Activated naive CD4-positive, alpha-beta T cell treated with anti-CD3 and anti-CD28 coated beads, Interleukin-2, amount 10 ng/mL, durations not matched to agents 7 days and 5 days (primary cell): Measurements from ENCODE around the gene PCSK2.
A peak's percentile ranks its signal among the peaks of the same experiment; 100 is the strongest.

ENCODE experiments used
- CTCF ChIA-PET: fragments of 350-600 bp; sonication (Branson Sonifier 250); formaldehyde crosslinking; loops from one replicate; lab custom pipeline; 2021; ENCODE audit warnings: antibody characterized with exemption; lab: Charles Lee
- DNase-seq: peaks from one replicate; pipeline ENCODE4 v3.0.0-alpha.2; 2020
- H3K27ac Mint-ChIP-seq: one replicate; pipeline ENCODE4 v1.8.0; 2021; ENCODE audit warnings: mild to moderate bottlenecking, moderate library complexity, mixed read lengths
- H3K27me3 Mint-ChIP-seq: one replicate; pipeline ENCODE4 v1.8.0; 2021; ENCODE audit warnings: mild to moderate bottlenecking, mixed read lengths
- H3K36me3 Mint-ChIP-seq: one replicate; pipeline ENCODE4 v1.8.0; 2021; ENCODE audit warnings: mixed read lengths
- H3K4me1 Mint-ChIP-seq: one replicate; pipeline ENCODE4 v1.8.0; 2021; ENCODE audit warnings: mixed read lengths
- H3K4me3 Mint-ChIP-seq: one replicate; pipeline ENCODE4 v1.8.0; 2021; ENCODE audit warnings: mild to moderate bottlenecking, moderate library complexity, mixed read lengths
- H3K9me3 Mint-ChIP-seq: one replicate; pipeline ENCODE4 v1.8.0; 2021; ENCODE audit warnings: mixed read lengths

The PCSK2 gene

DNA sequence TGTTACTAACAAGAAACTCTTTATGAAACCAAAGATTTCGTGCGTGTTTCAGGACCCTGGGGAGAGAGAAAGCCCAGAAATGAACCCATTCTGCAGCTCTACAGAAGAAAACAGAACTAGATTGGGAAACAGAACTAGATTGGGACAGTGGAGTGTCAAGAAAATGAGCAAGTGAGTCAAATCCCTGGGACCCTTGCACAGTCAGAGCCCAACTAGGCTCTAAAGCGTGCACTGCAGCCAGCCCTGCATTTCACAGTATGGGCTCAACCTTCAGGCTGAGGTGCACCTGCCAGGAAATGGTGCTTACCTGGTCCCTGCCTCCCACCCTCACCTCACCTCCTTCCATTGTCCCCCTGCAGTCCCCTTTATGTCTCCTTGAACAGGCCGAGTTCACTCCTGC lies 264.6 kb downstream of the PCSK2 start:
- no peaks in the 10 kb centered on the region for H3K4me1 Mint-ChIP-seq
- no peak overlapping the region for H3K27ac Mint-ChIP-seq
- peaks cover 47% of the 10 kb centered on the region for H3K27me3 Mint-ChIP-seq
- no peaks in the 10 kb centered on the region for H3K36me3 Mint-ChIP-seq
- H3K4me3 Mint-ChIP-seq = no peak overlapping the region
- H3K9me3 Mint-ChIP-seq = no peaks in the 10 kb centered on the region
- CTCF ChIA-PET = no interaction called here
- DNase-seq = no peak

DNA sequence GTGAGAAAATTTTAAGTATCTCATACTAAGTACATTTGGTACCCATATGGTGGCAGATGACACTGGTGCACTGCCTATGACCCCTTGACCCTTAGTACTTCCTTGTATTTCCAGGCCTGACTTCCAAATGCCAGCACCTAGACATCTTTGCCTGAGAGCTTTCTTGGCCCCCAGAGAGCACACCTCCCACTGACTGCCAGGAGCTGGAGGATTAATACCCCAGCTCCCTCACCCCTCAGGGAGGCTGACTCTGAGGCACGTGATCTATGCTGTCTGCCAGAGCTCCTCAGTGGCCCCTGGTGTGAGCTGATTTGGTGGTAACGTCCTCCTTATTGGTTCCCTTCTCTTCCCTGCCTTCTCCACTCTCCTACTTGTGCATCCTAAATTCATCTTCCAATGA lies 266.3 kb downstream of the PCSK2 start:
- H3K4me1 Mint-ChIP-seq = no peaks in the 10 kb centered on the region
- H3K27me3 Mint-ChIP-seq = peaks cover 37% of the 10 kb centered on the region
- CTCF ChIA-PET = no interaction called here
- H3K4me3 Mint-ChIP-seq = no peak overlapping the region
- H3K27ac Mint-ChIP-seq = no peak overlapping the region
- DNase-seq = no peak
- no peaks in the 10 kb centered on the region for H3K9me3 Mint-ChIP-seq
- no peaks in the 10 kb centered on the region for H3K36me3 Mint-ChIP-seq

DNA sequence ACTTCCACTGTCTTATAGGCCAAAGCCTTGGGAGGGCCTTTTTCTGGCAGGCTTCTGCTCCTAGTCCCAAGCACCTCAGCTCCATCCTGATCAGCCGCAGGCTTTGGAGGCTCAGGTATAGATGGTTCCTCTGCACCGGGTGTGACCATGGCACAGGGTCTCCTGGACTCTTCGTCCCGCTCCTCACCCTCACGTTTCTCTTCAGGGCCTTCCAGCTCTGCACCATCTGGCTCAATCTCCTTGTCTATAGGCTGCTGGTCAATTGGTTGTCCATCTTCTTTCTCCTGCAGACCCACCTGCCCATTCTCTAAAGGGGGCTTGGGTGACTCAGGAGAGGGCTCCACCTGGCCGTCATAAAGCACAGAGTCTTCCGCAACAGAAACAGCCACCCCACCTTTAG lies 267.4 kb downstream of the PCSK2 start:
- CTCF ChIA-PET = no interaction called here
- H3K9me3 Mint-ChIP-seq = no peaks in the 10 kb centered on the region
- no peak overlapping the region for H3K27ac Mint-ChIP-seq
- peaks cover 40% of the 10 kb centered on the region for H3K27me3 Mint-ChIP-seq
- H3K4me3 Mint-ChIP-seq = no peak overlapping the region
- no peaks in the 10 kb centered on the region for H3K4me1 Mint-ChIP-seq
- no peaks in the 10 kb centered on the region for H3K36me3 Mint-ChIP-seq
- DNase-seq = no peak

DNA sequence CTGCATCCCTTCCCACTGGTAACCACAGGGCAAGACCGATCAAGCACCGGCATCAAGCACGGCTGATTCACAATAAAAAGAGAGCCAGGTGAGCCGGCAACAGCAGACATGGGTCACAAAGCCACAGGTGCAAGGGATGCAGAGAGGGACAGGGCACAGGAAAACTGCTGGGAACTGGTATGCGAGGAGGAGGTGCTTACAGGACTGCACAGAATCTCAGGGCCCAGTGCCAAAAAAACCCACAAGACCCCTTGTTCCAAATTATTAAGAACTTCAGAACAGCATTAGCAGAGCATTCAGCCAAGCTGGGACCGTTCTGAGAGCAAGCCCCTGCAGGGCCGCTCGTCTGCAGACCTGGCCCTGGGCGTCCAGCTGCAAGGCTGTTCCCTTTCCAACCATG lies 269.0 kb downstream of the PCSK2 start:
- Mint-ChIP-seq H3K4me1 (no peaks in the 10 kb centered on the region), H3K4me3 (no peak overlapping the region), H3K36me3 (no peaks in the 10 kb centered on the region), H3K27ac (no peak overlapping the region), H3K9me3 (no peaks in the 10 kb centered on the region), H3K27me3 (peaks cover 37% of the 10 kb centered on the region)
- DNase-seq = no peak
- CTCF ChIA-PET = no interaction called here

DNA sequence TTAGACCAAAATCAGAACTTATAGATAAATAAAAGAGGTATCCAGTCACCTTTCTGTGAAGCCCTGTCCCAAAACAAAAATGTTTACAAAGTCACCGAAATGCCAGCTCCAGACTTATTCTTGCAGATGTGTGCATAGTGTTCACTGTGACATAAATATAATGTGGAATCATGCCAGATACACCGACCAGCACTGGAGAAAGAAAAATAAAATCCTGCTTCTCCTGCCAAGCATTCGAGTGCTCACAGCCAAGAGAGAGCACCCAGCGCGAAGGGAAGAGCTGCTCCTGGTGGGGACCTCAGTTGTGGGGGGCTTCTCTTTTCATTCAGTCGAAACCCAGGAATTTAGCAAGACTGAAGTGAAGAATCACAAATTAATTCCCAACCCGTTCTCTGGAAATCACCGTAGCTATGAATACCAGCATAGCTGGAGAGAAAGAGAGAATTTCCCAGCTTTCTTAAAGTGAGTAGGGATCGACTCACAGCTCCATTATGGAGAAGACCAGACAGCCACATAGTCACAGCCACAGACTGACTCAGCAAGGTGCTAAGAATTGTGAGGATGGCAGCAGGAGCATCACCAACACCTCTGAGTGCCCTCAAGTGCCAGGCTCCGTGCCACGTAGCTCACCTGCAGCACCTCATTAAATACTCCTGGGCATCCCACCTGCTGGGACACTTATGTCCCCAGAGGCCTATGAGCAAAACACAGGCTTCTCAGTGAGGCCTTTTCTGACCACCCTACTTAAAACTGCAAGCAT lies 271.2 kb downstream of the PCSK2 start:
- no peak overlapping the region for H3K27ac Mint-ChIP-seq
- no peaks in the 10 kb centered on the region for H3K36me3 Mint-ChIP-seq
- peaks cover 14% of the 10 kb centered on the region for H3K4me1 Mint-ChIP-seq
- H3K9me3 Mint-ChIP-seq = no peaks in the 10 kb centered on the region
- H3K27me3 Mint-ChIP-seq = peaks cover 50% of the 10 kb centered on the region
- no peak overlapping the region for H3K4me3 Mint-ChIP-seq
- CTCF ChIA-PET = interaction anchor here (0.8 kb wide), 1 partner anchor 42 kb away, joined by 3 read pairs; no protein-coding TSS in a partner anchor
- no peak for DNase-seq

DNA sequence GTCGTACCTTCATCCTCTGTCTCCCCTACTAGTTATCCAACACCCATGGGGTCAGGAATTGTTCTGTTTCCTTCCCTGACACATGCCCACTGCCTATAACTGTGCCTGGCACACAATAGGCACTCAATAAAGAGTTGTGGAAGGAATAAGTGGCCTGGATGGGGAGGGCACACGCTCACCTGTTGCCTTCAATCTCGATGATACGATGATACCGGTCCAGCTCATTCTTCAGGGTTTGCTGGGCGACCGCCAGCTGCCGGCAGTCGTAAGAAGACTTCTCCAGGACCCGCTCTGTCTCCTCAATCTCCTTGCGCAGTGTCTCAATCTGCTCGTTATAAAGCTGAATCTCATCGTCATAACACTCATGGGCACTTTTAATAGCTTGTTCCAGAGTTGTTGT lies 271.8 kb downstream of the PCSK2 start:
- Mint-ChIP-seq H3K4me3 (no peak overlapping the region), H3K27ac (no peak overlapping the region), H3K36me3 (peaks cover 2% of the 10 kb centered on the region), H3K4me1 (peaks cover 20% of the 10 kb centered on the region), H3K27me3 (peaks cover 48% of the 10 kb centered on the region), H3K9me3 (no peaks in the 10 kb centered on the region)
- DNase-seq = no peak
- CTCF ChIA-PET = no interaction called here

DNA sequence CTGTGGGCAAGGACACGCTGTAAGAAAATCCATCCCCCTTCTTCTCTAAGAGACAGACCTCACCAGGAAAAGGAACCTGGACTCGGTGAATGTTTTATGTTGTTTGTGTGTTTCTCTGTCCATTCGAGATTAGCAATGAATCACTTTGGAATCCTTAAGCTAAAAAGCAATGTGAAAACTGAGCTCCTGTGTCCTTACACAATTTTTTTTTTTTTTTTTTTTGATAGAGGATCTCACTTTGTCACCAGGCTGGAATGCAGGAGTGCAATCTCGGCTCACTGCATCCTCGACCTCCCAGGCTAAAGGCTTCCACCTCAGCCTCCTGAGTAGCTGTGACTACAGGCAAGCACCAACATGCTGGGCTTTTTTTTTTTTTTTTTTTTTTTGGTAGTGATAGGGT lies 272.2 kb downstream of the PCSK2 start:
- Mint-ChIP-seq H3K4me3 (no peak overlapping the region), H3K27me3 (peaks cover 47% of the 10 kb centered on the region), H3K4me1 (peaks cover 24% of the 10 kb centered on the region), H3K27ac (no peak overlapping the region), H3K9me3 (peaks cover 2% of the 10 kb centered on the region), H3K36me3 (peaks cover 2% of the 10 kb centered on the region)
- CTCF ChIA-PET = interaction anchor here (0.6 kb wide), 1 partner anchor 183 kb away, joined by 3 read pairs; the partner anchor contains the start of gene RRBP1
- no peak for DNase-seq

DNA sequence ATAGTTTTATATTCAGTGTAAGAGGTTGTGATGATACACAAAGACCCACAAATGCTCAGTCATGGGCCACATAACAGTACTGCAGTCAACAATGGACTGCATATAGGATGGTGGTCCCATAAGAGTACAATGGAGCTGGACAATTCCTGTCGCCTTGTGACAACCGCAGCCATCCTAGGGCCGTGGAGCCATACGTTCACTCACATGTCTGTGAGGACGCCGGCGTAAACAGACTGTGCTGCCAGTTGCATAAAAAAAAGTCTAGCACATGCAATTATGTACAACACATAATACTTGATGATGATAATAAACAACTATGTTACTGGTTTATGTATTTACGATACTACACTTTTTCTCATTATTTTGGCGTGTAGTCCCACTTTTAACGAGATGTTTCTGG lies 273.4 kb downstream of the PCSK2 start:
- H3K9me3 Mint-ChIP-seq = peaks cover 2% of the 10 kb centered on the region
- no peak overlapping the region for H3K4me3 Mint-ChIP-seq
- DNase-seq = no peak
- peaks cover 41% of the 10 kb centered on the region for H3K27me3 Mint-ChIP-seq
- peaks cover 2% of the 10 kb centered on the region for H3K36me3 Mint-ChIP-seq
- H3K27ac Mint-ChIP-seq = no peak overlapping the region
- H3K4me1 Mint-ChIP-seq = peaks cover 36% of the 10 kb centered on the region
- CTCF ChIA-PET = interaction anchor here (0.8 kb wide), 1 partner anchor 36 kb away, joined by 3 read pairs; no protein-coding TSS in a partner anchor

DNA sequence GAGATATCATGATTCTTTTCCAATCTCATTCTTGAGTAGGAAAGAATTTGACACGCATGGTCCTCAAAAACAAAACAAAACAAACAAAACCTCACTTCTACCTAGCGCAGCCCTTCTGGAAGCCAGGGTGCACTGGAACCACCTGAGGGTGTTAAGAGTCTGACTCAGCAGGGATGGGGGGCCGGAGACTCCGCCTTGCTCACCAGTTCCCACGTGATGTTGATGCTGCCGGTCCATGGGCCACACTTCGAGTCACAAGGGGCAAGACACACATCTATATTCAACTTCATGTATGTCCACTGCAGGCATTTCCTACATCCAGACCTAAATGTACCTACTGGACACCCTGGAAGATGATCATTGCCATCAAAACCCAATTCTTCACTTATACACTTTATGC lies 274.0 kb downstream of the PCSK2 start:
- Mint-ChIP-seq H3K27me3 (peaks cover 35% of the 10 kb centered on the region), H3K27ac (no peak overlapping the region), H3K4me1 (peaks cover 42% of the 10 kb centered on the region), H3K36me3 (peaks cover 2% of the 10 kb centered on the region), H3K9me3 (peaks cover 2% of the 10 kb centered on the region), H3K4me3 (no peak overlapping the region)
- CTCF ChIA-PET = no interaction called here
- DNase-seq = no peak

DNA sequence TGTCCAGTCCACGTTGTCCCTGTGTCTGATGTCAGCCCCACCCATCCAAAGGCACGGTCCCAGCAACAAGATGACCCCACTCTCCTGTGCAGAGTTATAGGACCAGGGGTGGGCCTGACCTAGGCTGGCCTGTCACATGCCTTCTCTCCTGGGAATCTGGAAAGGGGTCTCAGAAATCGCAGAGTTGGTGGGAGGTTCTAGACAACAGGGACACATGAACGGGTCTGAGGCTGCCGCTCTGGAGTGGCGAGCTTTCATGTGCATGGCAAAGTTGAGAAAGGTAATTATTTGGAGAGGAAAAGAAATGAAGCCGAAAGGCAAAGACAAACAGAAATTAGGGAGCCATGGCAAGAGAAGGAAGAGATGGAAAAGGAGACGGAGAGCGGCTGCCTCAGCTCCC lies 274.9 kb downstream of the PCSK2 start:
- Mint-ChIP-seq H3K4me1 (peaks cover 49% of the 10 kb centered on the region), H3K9me3 (peaks cover 2% of the 10 kb centered on the region), H3K4me3 (no peak overlapping the region), H3K36me3 (peaks cover 2% of the 10 kb centered on the region), H3K27me3 (peaks cover 28% of the 10 kb centered on the region), H3K27ac (no peak overlapping the region)
- DNase-seq = no peak
- CTCF ChIA-PET = no interaction called here

DNA sequence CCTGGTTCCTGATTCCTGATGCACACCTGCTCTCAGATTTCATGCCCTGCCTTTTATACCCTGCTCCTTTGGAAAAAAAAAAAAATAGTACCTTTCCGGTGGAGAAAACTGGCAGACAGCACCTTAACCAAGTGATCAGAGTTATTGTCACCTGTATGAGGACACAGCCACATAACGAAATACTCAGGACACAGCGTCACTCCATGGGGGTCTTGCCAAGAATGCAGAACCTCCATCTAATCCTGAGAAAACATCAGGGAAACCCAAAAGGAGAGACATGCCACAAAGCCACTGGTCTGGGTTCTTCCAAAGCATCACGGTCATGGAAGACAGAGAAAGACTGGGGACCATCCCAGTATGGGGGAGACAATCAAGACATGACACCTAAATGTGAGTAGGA lies 275.3 kb downstream of the PCSK2 start:
- Mint-ChIP-seq H3K4me3 (no peak overlapping the region), H3K27ac (no peak overlapping the region), H3K36me3 (peaks cover 2% of the 10 kb centered on the region), H3K9me3 (peaks cover 2% of the 10 kb centered on the region), H3K27me3 (peaks cover 26% of the 10 kb centered on the region), H3K4me1 (peaks cover 53% of the 10 kb centered on the region)
- no peak for DNase-seq
- CTCF ChIA-PET = no interaction called here

DNA sequence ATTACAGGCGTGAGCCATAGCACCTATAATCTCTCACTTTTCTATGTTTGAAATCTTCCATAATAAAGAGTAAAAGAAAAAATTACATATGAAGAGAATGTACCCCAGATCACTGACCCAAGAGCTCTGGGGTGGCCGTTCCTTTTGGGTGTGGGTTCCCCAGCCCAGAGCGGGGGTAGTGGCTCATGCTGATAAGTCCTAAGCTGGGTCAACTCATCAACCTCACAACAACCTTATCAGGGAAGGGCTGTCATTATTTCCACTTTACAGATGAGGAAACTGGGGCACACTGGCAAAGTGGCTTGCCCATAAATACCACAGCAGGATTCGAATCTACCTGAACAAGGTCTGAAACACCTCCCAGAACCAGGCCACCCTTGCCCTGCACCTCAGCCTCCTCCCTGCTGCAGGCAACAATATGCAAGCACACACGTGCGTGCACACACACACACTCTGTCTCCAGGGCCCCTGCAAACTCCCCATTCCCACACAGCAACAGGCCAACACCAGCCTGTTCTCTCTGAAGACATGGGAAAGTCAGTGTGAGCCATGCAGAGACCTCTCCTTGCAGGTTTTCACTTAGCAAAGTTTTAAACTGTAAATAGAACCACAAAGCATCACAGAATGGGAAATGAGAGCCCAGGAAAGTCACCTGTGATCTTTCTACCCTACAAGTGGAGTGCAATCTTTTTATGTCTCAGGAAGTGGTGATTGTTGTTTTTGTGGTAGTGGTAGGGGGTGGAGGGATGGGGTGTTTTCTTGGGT lies 276.6 kb downstream of the PCSK2 start:
- peak overlapping the region; percentile 84 for H3K4me3 Mint-ChIP-seq
- H3K27ac Mint-ChIP-seq = peak overlapping the region; percentile 93
- H3K36me3 Mint-ChIP-seq = peaks cover 2% of the 10 kb centered on the region
- H3K4me1 Mint-ChIP-seq = peaks cover 65% of the 10 kb centered on the region
- peaks cover 36% of the 10 kb centered on the region for H3K27me3 Mint-ChIP-seq
- DNase-seq = peak; percentile 24
- CTCF ChIA-PET = interaction anchor here (0.6 to 3.3 kb wide), 15 partner anchors 11 to 493 kb away, joined by 3 to 18 read pairs (median 9); partner anchors contain the start of genes BFSP1, DSTN and RRBP1
- H3K9me3 Mint-ChIP-seq = peaks cover 2% of the 10 kb centered on the region

DNA sequence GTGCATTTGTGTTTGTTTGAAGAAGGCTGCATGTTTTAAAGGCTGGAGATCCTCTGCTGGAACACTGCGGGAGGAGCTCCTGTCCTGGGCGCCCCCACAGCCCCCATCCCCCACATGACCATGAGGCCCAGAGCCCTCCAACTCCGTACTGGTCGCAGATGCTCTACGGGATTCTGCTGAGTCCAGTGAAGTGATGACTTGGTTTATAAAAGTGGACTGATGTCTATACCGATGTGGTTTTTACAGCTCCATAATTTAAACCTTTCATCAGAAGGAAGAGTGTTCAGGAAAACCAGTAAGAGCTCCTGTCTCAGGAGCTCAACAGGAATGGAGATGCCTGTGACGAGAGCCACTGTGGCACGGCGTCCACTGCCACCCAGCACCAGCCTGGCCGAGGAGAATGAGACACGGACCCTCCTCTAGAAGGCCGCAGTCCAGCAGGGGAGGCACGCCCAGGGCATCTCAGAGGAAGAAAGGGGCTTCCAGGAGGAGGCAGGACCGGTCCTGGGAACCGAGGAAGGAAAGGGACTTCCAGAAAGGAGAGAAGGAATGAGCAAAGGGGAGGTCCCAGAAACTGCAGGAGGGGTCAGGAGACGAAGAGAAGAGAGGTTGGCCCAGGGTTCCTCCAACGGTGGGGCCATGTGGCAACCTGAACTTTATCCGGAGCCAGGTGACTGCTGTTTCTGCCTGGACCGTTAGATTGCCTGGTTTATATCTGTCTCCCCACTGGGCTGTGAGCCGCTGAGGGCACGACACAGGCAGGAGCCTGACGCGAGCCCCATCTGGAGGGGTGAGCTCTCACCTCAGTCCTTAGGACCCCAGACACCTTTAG lies 277.4 kb downstream of the PCSK2 start:
- Mint-ChIP-seq H3K4me1 (peaks cover 65% of the 10 kb centered on the region), H3K27me3 (peaks cover 40% of the 10 kb centered on the region), H3K9me3 (peaks cover 2% of the 10 kb centered on the region), H3K4me3 (peak overlapping the region; percentile 84), H3K36me3 (peaks cover 2% of the 10 kb centered on the region), H3K27ac (peak overlapping the region; percentile 93)
- CTCF ChIA-PET = interaction anchor here (0.6 to 3.3 kb wide), 20 partner anchors 10 to 492 kb away, joined by 3 to 18 read pairs (median 8); partner anchors contain the start of genes BFSP1, DSTN and RRBP1
- peak; percentile 52 for DNase-seq
